Measurements from ENCODE around the gene ZNF354C.

The ZNF354C gene

GRCh38 chr5:179114756-179115155 is 54.6 kb downstream of the ZNF354C start:
- no peak for DNase-seq

DNA sequence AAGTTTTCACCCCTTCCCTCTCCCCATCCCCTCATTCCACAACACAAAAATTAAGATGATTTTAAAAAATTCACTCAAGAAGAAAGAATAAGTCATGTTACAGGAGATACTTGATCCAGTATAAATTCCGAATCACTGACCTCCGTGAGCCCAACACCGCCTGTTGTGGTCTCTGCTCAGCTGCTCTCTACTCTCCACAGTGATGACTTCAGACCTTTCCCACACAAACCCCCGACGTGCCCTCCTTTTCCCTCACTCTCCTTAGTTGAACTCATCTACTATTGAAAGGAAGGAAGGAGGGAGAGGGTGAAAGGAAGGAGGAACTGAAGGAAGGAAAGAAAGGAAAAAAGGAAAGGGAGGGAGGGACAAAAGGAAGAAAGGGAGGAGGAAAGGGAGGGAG is 55.1 kb downstream of the ZNF354C start:
- no peak for DNase-seq

DNA sequence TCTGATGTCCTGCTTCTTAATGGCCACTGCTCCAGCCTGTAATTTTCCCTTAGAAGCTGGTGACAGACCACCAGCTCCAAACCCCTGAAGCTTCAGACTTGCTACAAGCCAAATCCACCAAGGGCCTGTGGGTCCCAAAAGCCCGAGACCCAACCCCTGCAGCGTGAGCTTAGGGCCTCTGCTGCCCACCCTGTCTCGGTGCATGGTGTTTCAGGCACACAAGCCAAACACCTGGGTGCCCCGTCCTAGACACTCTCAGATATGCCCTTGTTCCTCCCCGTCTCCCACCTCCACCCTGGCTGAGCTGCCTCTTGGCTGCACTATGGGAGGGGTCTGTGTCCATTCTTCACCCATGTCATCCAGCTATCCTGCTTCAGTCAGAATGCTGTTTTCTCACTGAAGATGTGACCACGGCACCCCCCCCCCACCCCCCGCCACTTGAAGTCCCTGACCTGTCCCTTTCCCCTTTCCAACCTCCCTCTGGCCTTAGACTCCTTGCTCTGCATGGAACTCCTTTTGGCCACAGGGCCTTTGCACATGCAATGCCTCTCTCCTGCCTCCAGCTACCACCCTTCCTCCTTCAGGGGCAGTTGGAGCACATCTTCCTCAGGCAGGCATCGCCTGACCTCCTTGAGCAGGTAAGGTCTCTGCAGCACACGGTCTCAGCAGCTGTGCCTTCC is 55.8 kb downstream of the ZNF354C start:
- DNase-seq = no peak

- DNase-seq = no peak
Measured at GRCh38 chr5:179118338-179118737, 58.2 kb downstream of the ZNF354C start.

GRCh38 chr5:179118756-179119414 is 58.7 kb downstream of the ZNF354C start:
- DNase-seq = no peak

GRCh38 chr5:179119415-179120170 is 59.4 kb downstream of the ZNF354C start:
- no peak for DNase-seq

GRCh38 chr5:179120421-179120861 is 60.3 kb downstream of the ZNF354C start:
- no peak for DNase-seq

GRCh38 chr5:179120951-179121666 is 60.9 kb downstream of the ZNF354C start:
- DNase-seq = no peak

- DNase-seq = no peak
Measured at GRCh38 chr5:179121667-179122111, 61.5 kb downstream of the ZNF354C start.

- no peak for DNase-seq
Measured at GRCh38 chr5:179122411-179123108, 62.4 kb downstream of the ZNF354C start.

- DNase-seq = no peak
Measured at GRCh38 chr5:179123109-179123426, 62.9 kb downstream of the ZNF354C start.

- no peak for DNase-seq
Measured at GRCh38 chr5:179123491-179124272, 63.5 kb downstream of the ZNF354C start.

DNA sequence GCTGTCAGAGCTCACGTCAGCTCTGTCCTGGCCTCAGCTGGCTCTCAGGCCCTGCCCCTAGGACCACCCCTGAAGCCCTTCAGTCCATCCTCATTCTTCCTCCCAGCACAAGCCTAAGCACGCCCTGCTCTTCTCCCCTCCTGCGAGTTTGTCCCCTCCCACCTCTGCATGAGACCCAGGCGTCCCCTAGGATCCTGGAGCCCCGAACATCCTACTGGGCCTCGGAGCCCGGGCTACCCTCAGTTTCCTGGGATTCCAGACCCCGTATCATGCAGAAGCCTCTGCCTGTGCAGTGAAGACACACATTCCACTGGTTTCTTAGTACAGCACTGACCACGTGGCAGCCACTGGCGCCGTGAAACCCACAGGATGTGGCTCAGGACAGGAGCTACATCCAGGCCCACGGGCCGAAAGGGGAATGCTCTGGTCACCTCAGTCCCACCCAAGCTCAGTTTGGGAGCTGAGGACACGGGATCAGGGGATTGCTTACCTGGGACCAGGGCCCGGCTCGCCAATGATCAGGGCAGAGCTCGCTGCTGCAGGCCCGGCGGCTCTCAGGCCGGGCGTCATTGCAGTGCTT is 64.2 kb downstream of the ZNF354C start:
- no peak for DNase-seq

- no peak for DNase-seq
Measured at GRCh38 chr5:179124853-179125788, 64.9 kb downstream of the ZNF354C start.

- DNase-seq = no peak
Measured at GRCh38 chr5:179125789-179126505, 65.8 kb downstream of the ZNF354C start.

GRCh38 chr5:179126506-179126991 is 66.4 kb downstream of the ZNF354C start:
- no peak for DNase-seq

- no peak for DNase-seq
Measured at GRCh38 chr5:179127136-179128040, 67.2 kb downstream of the ZNF354C start.

- DNase-seq = no peak
Measured at GRCh38 chr5:179128041-179128365, 67.8 kb downstream of the ZNF354C start.
